OCI-LY7 (cell line): ENCODE data around the gene CARD19.

ENCODE experiments used
- EZH2phosphoT487 ChIP-seq: fragments of 200-600 bp; sonication (generic); IDR thresholded peaks from 2 replicates; pipeline ENCODE4 v1.6.1; 2018; ENCODE audit warnings: low read depth, borderline replicate concordance, mild to moderate bottlenecking, mixed run types, antibody characterized with exemption, low read length, moderate library complexity, mixed read lengths
- TF ChIP-seq, protein P1 (sequence below): fragments of 200-600 bp; sonication (generic); conservative IDR thresholded peaks from 2 replicates; pipeline ENCODE4 v1.5.1; 2014; ENCODE audit warnings: mild to moderate bottlenecking, antibody characterized with exemption, low read length, moderate library complexity, mixed read lengths

DNA sequence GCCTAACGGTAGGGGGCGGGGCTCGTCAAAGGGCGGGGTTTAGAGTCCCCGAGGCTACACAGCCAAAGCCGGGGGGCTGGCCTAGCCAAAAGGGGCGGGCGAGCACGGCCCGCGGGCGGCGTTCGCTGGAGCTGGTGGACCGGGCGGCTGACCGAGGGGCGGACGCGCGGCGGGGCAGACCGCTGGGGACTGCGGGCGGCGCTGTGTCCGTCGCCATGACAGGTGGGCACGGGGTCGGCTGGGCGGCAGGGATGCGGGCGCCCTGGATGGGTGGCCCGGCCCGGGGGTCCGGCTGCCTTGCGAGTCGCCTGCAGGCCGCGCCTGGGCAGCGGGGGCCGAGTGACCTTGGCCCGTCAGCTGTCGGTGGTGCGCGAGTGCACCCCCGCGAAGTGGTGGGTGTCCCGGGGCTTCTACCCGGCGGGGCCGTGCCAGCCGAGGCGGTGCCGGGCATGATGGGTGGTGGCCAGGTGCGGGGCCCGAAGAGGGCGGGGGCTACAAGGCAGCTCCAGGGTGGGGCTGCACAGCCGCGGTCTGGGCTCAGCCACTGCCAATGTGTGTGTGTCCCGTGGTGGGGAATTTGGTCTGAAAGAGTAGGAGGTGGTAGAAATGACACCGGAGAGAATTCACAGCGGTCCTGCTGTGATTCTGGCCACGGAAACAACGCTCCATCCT is at the start of gene CARD19:
- TF ChIP-seq, protein P1, sequence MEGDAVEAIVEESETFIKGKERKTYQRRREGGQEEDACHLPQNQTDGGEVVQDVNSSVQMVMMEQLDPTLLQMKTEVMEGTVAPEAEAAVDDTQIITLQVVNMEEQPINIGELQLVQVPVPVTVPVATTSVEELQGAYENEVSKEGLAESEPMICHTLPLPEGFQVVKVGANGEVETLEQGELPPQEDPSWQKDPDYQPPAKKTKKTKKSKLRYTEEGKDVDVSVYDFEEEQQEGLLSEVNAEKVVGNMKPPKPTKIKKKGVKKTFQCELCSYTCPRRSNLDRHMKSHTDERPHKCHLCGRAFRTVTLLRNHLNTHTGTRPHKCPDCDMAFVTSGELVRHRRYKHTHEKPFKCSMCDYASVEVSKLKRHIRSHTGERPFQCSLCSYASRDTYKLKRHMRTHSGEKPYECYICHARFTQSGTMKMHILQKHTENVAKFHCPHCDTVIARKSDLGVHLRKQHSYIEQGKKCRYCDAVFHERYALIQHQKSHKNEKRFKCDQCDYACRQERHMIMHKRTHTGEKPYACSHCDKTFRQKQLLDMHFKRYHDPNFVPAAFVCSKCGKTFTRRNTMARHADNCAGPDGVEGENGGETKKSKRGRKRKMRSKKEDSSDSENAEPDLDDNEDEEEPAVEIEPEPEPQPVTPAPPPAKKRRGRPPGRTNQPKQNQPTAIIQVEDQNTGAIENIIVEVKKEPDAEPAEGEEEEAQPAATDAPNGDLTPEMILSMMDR: no peak
- no peak for TF ChIP-seq EZH2phosphoT487
